Renal cortex interstitium (tissue), 11 donors: ENCODE measurements around the gene ABR. TPM values are rescaled to one million over a fixed set of nuclear protein-coding genes. Genes with fewer than 3 reads are reported as not detected.
"Not testable (repeated sequence)": the region's sequence is repeated elsewhere in the genome, so short reads cannot be mapped to it uniquely, and the experiment has no call there.

Experiments
- DNase-seq, 11 donors: peaks; one replicate each; pipeline ENCODE4 v3.0.0-alpha.2; 2013; ENCODE audit warnings: low read depth in 9 of 11, low spot score in 4 of 11; ENCODE audit errors: extremely low read depth in 1 of 11
- polyA plus RNA-seq, 3 donors: library from polyadenylated mRNA; unstranded; fragments of 120-200 nt; gene quantifications; one replicate each; pipeline ENCODE4 v1.2.1, GENCODE V29; 2013; ENCODE audit not compliant: insufficient read length in 3 of 3

The ABR gene
- polyA plus RNA-seq, 3 donors, result 57.1 to 65.6 (median 58.5) TPM

GRCh38 chr17:992933-993332 lies 186.8 kb downstream of the ABR start:
- DNase-seq, result no peak

- DNase-seq, result no peak
These were observed 191.2 kb downstream of the ABR start for GRCh38 chr17:988561-988960.

- DNase-seq, result no peak
These were observed 191.8 kb downstream of the ABR start for GRCh38 chr17:987931-988330.

GRCh38 chr17:986322-986929 lies 193.4 kb downstream of the ABR start:
- DNase-seq, result no peak

- no peak for DNase-seq
These were observed 195.9 kb downstream of the ABR start for GRCh38 chr17:983921-984320.

GRCh38 chr17:981292-981658 lies 198.5 kb downstream of the ABR start:
- no peak for DNase-seq

- peak in 10 of 11 donors; percentile 66 to 90 (median 78) for DNase-seq
These were observed 199.1 kb downstream of the ABR start for GRCh38 chr17:980406-981291.

GRCh38 chr17:979539-980405 lies 200.0 kb downstream of the ABR start, which contains the start of gene NXN:
NXN (minus strand) TSS chr17:979776.
- peak in 5 of 11 donors; percentile 54 to 76 (median 73) for DNase-seq

GRCh38 chr17:979212-979538 lies 200.6 kb downstream of the ABR start:
- DNase-seq, result no peak

GRCh38 chr17:978103-979093 lies 201.4 kb downstream of the ABR start:
- DNase-seq, result peak in 2 of 11 donors; percentile 31 to 38

- no peak for DNase-seq
These were observed 202.6 kb downstream of the ABR start for GRCh38 chr17:977166-977565.

GRCh38 chr17:976312-976711 lies 203.5 kb downstream of the ABR start:
- DNase-seq, result no peak

- DNase-seq, result no peak
These were observed 204.3 kb downstream of the ABR start for GRCh38 chr17:975371-975915.

- DNase-seq, result not testable (repeated sequence)
These were observed 205.0 kb downstream of the ABR start for GRCh38 chr17:974778-975177.

GRCh38 chr17:973053-973452 lies 206.7 kb downstream of the ABR start:
- no peak for DNase-seq

- DNase-seq, result not testable (repeated sequence)
These were observed 207.9 kb downstream of the ABR start for GRCh38 chr17:971861-972260.

- DNase-seq, result no peak
These were observed 209.4 kb downstream of the ABR start for GRCh38 chr17:970364-970763.

- no peak for DNase-seq
These were observed 209.9 kb downstream of the ABR start for GRCh38 chr17:969811-970355.
